HepG2 (cell line): Measurements from ENCODE around the gene MRPL38. TPM values are rescaled to one million over a fixed set of nuclear protein-coding genes. Genes with fewer than 3 reads are reported as not detected.

Experiments
- FOXO1 ChIP-seq: sonication (generic); formaldehyde crosslinking; IDR thresholded peaks from 2 replicates; pipeline ENCODE4 v1.4.0; 2020; ENCODE audit warnings: missing genetic modification reagents
- NKX3-1 ChIP-seq: sonication (generic); formaldehyde crosslinking; IDR thresholded peaks from 2 replicates; pipeline ENCODE4 v1.5.0; 2020; ENCODE audit warnings: missing genetic modification reagents
- ZEB1 ChIP-seq: IDR thresholded peaks from 2 replicates; pipeline ENCODE4 v1.6.1; 2012; ENCODE audit warnings: mild to moderate bottlenecking, low read depth, inconsistent platforms; ENCODE audit not compliant: insufficient replicate concordance
- ZNF260 ChIP-seq: sonication (generic); formaldehyde crosslinking; IDR thresholded peaks from 2 replicates; pipeline ENCODE4 v1.4.0; 2020; ENCODE audit warnings: missing genetic modification reagents, low read depth, mild to moderate bottlenecking, borderline replicate concordance
- ZNF382 ChIP-seq: sonication (generic); formaldehyde crosslinking; IDR thresholded peaks from 2 replicates; pipeline ENCODE4 v1.5.0; 2020; ENCODE audit warnings: missing genetic modification reagents, mild to moderate bottlenecking, borderline replicate concordance
- ZNF766 ChIP-seq: sonication (generic); formaldehyde crosslinking; IDR thresholded peaks from 2 replicates; pipeline ENCODE4 v1.5.0; 2020; ENCODE audit warnings: missing genetic modification reagents, borderline replicate concordance
- ZSCAN22 ChIP-seq: sonication (generic); formaldehyde crosslinking; IDR thresholded peaks from 2 replicates; pipeline ENCODE4 v1.4.0; 2020; ENCODE audit warnings: mild to moderate bottlenecking, missing genetic modification reagents
- polyA plus RNA-seq, 8 experiments: library from polyadenylated mRNA; depleted of rRNA in 3 of 8; stranded (reverse) in 7 of 8; unstranded in 1 of 8; fragments of >200 nt; fragmentation: Illumina TruSeq in 4 of 8; extraction: Trizol in 4 of 8; gene quantifications; 2 replicates each; pipeline versions ENCODE4 v1.2.1 to v1.2.3, GENCODE V29; 2011 to 2016; ENCODE audit warnings: low read depth in 4 of 8, missing spikeins in 1 of 8, mixed read lengths in 1 of 8; ENCODE audit not compliant: insufficient read depth in 1 of 8
- total RNA-seq, 5 experiments: library from RNA; depleted of rRNA; stranded (reverse); fragments of >200 nt; fragmentation: Illumina TruSeq; extraction: Trizol; gene quantifications; 2 replicates each; pipeline ENCODE4 v1.2.3, GENCODE V29; 2016; ENCODE audit warnings: low read depth in 1 of 5
- TF ChIP-seq, protein P1 (sequence below): sonication (generic); formaldehyde crosslinking; IDR thresholded peaks from 2 replicates; pipeline ENCODE4 v1.4.0; 2020; ENCODE audit warnings: mild to moderate bottlenecking, missing genetic modification reagents
- TF ChIP-seq, protein P2 (sequence below): sonication (generic); formaldehyde crosslinking; IDR thresholded peaks from 2 replicates; pipeline ENCODE4 v1.5.1; 2020; ENCODE audit warnings: mild to moderate bottlenecking, missing genetic modification reagents
- TF ChIP-seq, protein P3 (sequence below): fragments of 450-650 bp; IDR thresholded peaks from 2 replicates; pipeline ENCODE4 v1.6.1; 2016
- TF ChIP-seq, protein P4 (sequence below): sonication (generic); formaldehyde crosslinking; IDR thresholded peaks from 2 replicates; pipeline ENCODE4 v1.5.0; 2020; ENCODE audit warnings: missing genetic modification reagents
- TF ChIP-seq, protein P5 (sequence below): IDR thresholded peaks from 2 replicates; pipeline ENCODE4 v1.6.1; 2016; ENCODE audit warnings: mild to moderate bottlenecking, missing biosample characterization, missing genetic modification reagents
- TF ChIP-seq, protein P6 (sequence below): IDR thresholded peaks from 2 replicates; pipeline ENCODE4 v1.4.0; 2020; ENCODE audit warnings: mild to moderate bottlenecking, missing genetic modification reagents
- TF ChIP-seq, protein P7 (sequence below): IDR thresholded peaks from 2 replicates; pipeline ENCODE4 v1.6.1; 2016

The MRPL38 gene
- total and polyA plus RNA-seq, 2 of the 13 experiments (the other 11 are each of a cell fraction or from before 2014, with no cell fraction given) = 83.7 to 125 TPM

DNA sequence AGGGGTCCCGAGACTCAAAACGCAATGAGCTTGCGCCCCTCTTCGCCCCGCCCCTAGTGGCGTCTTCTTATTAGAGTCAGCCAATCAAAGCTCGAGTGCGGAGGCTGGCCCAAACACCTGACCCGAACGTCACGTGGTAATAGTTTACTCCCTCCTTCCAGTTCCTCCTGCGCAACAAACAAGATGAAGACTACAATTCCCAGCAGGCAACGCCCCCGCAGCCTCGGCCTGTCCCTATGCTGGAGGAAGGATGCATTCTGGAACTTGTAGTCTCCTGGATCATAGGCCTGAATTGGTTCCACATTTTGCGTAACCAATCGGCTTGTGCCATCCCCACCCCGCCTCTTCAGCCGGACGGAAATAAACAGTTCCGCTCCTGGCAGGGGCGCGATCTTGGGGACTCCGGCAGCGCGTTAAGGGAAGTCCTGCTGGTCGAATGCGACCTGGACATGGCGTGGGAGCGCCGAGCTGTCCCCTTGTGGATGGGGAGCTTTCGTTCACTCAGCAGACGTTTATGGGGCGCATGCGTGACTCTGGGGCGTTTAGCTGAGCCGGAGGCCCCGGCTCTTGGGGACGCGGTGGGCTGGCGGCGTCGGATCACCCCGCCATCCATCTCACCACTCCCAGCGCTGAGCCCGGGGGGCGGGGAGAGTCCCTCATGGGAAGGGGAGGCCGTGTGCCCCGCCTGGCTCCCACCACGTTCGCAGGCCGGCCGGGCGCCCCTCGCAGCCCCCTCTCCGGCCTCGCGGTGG is 49.2 kb downstream of the MRPL38 start, which contains the start of gene WBP2 (continued):
- TF ChIP-seq, protein P1, sequence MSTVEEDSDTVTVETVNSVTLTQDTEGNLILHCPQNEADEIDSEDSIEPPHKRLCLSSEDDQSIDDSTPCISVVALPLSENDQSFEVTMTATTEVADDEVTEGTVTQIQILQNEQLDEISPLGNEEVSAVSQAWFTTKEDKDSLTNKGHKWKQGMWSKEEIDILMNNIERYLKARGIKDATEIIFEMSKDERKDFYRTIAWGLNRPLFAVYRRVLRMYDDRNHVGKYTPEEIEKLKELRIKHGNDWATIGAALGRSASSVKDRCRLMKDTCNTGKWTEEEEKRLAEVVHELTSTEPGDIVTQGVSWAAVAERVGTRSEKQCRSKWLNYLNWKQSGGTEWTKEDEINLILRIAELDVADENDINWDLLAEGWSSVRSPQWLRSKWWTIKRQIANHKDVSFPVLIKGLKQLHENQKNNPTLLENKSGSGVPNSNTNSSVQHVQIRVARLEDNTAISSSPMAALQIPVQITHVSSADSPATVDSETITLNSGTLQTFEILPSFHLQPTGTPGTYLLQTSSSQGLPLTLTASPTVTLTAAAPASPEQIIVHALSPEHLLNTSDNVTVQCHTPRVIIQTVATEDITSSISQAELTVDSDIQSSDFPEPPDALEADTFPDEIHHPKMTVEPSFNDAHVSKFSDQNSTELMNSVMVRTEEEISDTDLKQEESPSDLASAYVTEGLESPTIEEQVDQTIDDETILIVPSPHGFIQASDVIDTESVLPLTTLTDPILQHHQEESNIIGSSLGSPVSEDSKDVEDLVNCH (CRISPR knock-in tag) = no peak; the same call in 1 of the 2 replicates
- TF ChIP-seq ZNF766 (CRISPR knock-in tag) (peak; percentile 82), FOXO1 (CRISPR knock-in tag) (peak; percentile 66; the same call in 1 of the 2 replicates), ZNF382 (CRISPR knock-in tag) (no peak), NKX3-1 (CRISPR knock-in tag) (no peak), ZSCAN22 (CRISPR knock-in tag) (no peak), ZNF260 (CRISPR knock-in tag) (no peak), ZEB1 (no peak)
- TF ChIP-seq, protein P2, sequence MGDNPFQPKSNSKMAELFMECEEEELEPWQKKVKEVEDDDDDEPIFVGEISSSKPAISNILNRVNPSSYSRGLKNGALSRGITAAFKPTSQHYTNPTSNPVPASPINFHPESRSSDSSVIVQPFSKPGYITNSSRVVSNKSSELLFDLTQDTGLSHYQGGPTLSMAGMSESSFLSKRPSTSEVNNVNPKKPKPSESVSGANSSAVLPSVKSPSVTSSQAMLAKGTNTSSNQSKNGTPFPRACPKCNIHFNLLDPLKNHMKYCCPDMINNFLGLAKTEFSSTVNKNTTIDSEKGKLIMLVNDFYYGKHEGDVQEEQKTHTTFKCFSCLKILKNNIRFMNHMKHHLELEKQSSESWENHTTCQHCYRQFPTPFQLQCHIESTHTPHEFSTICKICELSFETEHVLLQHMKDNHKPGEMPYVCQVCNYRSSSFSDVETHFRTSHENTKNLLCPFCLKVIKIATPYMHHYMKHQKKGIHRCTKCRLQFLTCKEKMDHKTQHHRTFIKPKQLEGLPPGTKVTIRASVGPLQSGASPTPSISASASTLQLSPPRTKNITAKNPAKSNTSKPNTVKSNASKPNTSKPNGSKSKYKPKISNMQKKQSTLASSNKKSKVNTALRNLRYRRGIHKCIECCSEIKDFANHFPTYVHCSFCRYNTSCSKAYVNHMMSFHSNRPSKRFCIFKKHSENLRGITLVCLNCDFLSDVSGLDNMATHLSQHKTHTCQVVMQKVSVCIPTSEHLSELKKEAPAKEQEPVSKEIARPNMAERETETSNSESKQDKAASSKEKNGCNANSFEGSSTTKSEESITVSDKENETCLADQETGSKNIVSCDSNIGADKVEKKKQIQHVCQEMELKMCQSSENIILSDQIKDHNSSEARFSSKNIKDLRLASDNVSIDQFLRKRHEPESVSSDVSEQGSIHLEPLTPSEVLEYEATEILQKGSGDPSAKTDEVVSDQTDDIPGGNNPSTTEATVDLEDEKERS = no peak
- TF ChIP-seq, protein P3, sequence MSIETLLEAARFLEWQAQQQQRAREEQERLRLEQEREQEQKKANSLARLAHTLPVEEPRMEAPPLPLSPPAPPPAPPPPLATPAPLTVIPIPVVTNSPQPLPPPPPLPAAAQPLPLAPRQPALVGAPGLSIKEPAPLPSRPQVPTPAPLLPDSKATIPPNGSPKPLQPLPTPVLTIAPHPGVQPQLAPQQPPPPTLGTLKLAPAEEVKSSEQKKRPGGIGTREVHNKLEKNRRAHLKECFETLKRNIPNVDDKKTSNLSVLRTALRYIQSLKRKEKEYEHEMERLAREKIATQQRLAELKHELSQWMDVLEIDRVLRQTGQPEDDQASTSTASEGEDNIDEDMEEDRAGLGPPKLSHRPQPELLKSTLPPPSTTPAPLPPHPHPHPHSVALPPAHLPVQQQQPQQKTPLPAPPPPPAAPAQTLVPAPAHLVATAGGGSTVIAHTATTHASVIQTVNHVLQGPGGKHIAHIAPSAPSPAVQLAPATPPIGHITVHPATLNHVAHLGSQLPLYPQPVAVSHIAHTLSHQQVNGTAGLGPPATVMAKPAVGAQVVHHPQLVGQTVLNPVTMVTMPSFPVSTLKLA = peak; percentile 84
- TF ChIP-seq, protein P4, sequence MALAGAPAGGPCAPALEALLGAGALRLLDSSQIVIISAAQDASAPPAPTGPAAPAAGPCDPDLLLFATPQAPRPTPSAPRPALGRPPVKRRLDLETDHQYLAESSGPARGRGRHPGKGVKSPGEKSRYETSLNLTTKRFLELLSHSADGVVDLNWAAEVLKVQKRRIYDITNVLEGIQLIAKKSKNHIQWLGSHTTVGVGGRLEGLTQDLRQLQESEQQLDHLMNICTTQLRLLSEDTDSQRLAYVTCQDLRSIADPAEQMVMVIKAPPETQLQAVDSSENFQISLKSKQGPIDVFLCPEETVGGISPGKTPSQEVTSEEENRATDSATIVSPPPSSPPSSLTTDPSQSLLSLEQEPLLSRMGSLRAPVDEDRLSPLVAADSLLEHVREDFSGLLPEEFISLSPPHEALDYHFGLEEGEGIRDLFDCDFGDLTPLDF (CRISPR knock-in tag) = peak; percentile 82
- TF ChIP-seq, protein P5, sequence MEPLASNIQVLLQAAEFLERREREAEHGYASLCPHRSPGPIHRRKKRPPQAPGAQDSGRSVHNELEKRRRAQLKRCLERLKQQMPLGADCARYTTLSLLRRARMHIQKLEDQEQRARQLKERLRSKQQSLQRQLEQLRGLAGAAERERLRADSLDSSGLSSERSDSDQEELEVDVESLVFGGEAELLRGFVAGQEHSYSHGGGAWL (CRISPR knock-in tag) = peak; percentile 56; the same call in 1 of the 2 replicates
- TF ChIP-seq, protein P6, sequence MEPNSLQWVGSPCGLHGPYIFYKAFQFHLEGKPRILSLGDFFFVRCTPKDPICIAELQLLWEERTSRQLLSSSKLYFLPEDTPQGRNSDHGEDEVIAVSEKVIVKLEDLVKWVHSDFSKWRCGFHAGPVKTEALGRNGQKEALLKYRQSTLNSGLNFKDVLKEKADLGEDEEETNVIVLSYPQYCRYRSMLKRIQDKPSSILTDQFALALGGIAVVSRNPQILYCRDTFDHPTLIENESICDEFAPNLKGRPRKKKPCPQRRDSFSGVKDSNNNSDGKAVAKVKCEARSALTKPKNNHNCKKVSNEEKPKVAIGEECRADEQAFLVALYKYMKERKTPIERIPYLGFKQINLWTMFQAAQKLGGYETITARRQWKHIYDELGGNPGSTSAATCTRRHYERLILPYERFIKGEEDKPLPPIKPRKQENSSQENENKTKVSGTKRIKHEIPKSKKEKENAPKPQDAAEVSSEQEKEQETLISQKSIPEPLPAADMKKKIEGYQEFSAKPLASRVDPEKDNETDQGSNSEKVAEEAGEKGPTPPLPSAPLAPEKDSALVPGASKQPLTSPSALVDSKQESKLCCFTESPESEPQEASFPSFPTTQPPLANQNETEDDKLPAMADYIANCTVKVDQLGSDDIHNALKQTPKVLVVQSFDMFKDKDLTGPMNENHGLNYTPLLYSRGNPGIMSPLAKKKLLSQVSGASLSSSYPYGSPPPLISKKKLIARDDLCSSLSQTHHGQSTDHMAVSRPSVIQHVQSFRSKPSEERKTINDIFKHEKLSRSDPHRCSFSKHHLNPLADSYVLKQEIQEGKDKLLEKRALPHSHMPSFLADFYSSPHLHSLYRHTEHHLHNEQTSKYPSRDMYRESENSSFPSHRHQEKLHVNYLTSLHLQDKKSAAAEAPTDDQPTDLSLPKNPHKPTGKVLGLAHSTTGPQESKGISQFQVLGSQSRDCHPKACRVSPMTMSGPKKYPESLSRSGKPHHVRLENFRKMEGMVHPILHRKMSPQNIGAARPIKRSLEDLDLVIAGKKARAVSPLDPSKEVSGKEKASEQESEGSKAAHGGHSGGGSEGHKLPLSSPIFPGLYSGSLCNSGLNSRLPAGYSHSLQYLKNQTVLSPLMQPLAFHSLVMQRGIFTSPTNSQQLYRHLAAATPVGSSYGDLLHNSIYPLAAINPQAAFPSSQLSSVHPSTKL = peak; percentile 63
- TF ChIP-seq, protein P7, sequence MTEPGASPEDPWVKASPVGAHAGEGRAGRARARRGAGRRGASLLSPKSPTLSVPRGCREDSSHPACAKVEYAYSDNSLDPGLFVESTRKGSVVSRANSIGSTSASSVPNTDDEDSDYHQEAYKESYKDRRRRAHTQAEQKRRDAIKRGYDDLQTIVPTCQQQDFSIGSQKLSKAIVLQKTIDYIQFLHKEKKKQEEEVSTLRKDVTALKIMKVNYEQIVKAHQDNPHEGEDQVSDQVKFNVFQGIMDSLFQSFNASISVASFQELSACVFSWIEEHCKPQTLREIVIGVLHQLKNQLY = peak; percentile 43; the same call in 1 of the 2 replicates
